Lung (tissue), 12 donors: ENCODE measurements around the gene SCARF1. TPM values are rescaled to one million over a fixed set of nuclear protein-coding genes. Genes with fewer than 3 reads are reported as not detected.
A peak's percentile ranks its signal among the peaks of the same experiment; 100 is the strongest.

Source experiments
- ATAC-seq: fragments of 200-7000 bp; cut with Tn5 transposase; one replicate; pipeline ENCODE4 v1.9.1; 2020; ENCODE audit warnings: moderate number of reproducible peaks; ENCODE audit not compliant: insufficient read depth, low FRiP score
- DNase-seq, 3 donors: peaks; one replicate each; pipeline ENCODE4 v3.0.0-alpha.2; 2013 to 2017
- H3K27ac ChIP-seq, 2 donors: one replicate each; pipeline ENCODE4 v1.5.1; 2013; ENCODE audit warnings: mild to moderate bottlenecking in 2 of 2, moderate library complexity in 2 of 2, control low read depth in 1 of 2, inconsistent platforms in 1 of 2, low read depth in 1 of 2, low read length in 1 of 2
- H3K27me3 ChIP-seq, 3 donors: one replicate each; pipeline ENCODE4 v1.5.1; 2013; ENCODE audit warnings: low read length in 2 of 3; ENCODE audit not compliant: control insufficient read depth in 3 of 3, insufficient read depth in 3 of 3
- H3K36me3 ChIP-seq, 4 donors: one replicate each; pipeline ENCODE4 v1.5.1; 2013; ENCODE audit warnings: low read length in 4 of 4, mild to moderate bottlenecking in 1 of 4, moderate library complexity in 1 of 4; ENCODE audit not compliant: control insufficient read depth in 4 of 4, insufficient read depth in 4 of 4
- H3K4me1 ChIP-seq, 5 donors: one replicate each; pipeline ENCODE4 v1.5.1; 2013; ENCODE audit warnings: low read length in 5 of 5, mild to moderate bottlenecking in 2 of 5, moderate library complexity in 1 of 5; ENCODE audit not compliant: control insufficient read depth in 5 of 5, insufficient read depth in 5 of 5
- H3K4me3 ChIP-seq: one replicate; pipeline ENCODE4 v1.5.1; 2013; ENCODE audit warnings: mild to moderate bottlenecking, control low read depth, moderate library complexity
- H3K9ac ChIP-seq, 2 donors: one replicate each; pipeline ENCODE4 v1.5.1; 2013; ENCODE audit warnings: low read length in 2 of 2, control low read depth in 1 of 2; ENCODE audit not compliant: insufficient read depth in 1 of 2
- H3K9me3 ChIP-seq, 4 donors: one replicate each; pipeline ENCODE4 v1.5.1; 2013; ENCODE audit warnings: low read length in 3 of 4, mild to moderate bottlenecking in 1 of 4, moderate library complexity in 1 of 4; ENCODE audit not compliant: control insufficient read depth in 4 of 4, insufficient read depth in 3 of 4
- CTCF ChIP-seq: IDR thresholded peaks from 2 replicates; pipeline ENCODE4 v1.5.1; 2012; ENCODE audit warnings: mild to moderate bottlenecking; ENCODE audit errors: control extremely low read depth, extremely low read depth
- WGBS, 2 donors: extraction: QIAGEN DNeasy Blood & Tissue Kit; methylation state at CpG; one replicate each; pipeline ENCODE4 v1.1.7; 2013; 5-methylcytosine and 5-hydroxymethylcytosine counted together
- polyA plus RNA-seq, 2 donors: library from polyadenylated mRNA; stranded (reverse); fragments of 200-250 nt; gene quantifications; one replicate each; pipeline ENCODE4 v1.2.1, GENCODE V29; 2013
- total RNA-seq, 2 donors: library from RNA; depleted of rRNA in 1 of 2; stranded (reverse); fragments of >200 nt in 1 of 2; gene quantifications; one replicate each; pipeline ENCODE4 v1.2.1, GENCODE V29; 2014 to 2021
- donor health status: control.
- donor health status: control.
- donor health status: Bipolar disorder and iron deficiency.
- donor health status: healthy.
- donor health status: DM: yes; HTN: yes; CAD: no.

The SCARF1 gene
- total and polyA plus RNA-seq, 4 donors, result 17.1 to 39.7 (median 29.4) TPM

DNA sequence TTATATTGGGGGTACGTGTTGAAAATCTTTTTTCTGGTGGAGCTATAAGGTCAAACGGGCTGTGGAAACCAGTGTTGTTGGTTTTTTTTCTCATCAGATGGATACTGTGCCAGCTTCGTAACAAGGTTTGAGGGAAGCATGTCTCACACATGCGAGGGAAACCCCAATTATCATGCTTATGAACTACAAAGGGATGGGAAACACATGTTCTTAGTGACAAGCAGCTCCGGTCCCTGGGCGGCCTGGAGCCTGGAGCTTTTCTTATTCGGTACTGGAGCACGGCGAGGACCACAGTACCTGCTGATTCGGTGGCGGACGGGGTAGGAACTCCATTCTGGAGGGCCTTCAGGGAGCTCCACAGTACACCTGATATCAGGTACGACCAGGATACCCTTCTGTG lies 29.4 kb downstream of the SCARF1 start:
- H3K4me1 ChIP-seq, result peaks cover 0 to 24% (median 3%) of the 10 kb centered on the region in 5 donors
- no peaks in the 10 kb centered on the region for H3K9me3 ChIP-seq
- DNase-seq (peak; percentile 74 to 94 (median 90)), ATAC-seq (no peak)
- peaks cover 0 to 18% (median 0%) of the 10 kb centered on the region in 4 donors for H3K36me3 ChIP-seq
- 85% methylated on average over 13 of the region's 13 CpGs for WGBS, 2 donors
- TF ChIP-seq CTCF, result no peak
- no peak overlapping the region for H3K9ac ChIP-seq
- no peak overlapping the region for H3K4me3 ChIP-seq
- H3K27ac ChIP-seq, result no peak overlapping the region
- H3K27me3 ChIP-seq, result no peaks in the 10 kb centered on the region

DNA sequence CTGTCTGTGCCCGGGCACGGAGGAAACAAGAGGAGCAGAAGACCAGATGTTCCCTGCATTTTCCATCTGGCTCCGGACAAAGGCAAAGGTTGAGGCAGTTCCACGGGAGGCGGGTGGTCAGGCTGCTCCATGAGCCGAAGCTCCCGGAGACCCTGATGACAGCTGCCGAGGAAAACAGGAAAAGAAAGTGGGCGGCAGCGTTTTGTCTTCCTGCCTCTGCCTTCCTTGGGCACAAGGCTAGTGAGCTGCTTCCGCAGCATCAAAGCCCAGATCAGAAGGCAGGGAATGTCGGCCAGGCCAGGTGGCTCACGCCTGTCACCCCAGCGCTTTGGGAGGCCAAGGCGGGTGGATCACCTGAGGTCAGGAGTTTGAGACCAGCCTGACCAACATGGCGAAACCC lies 33.1 kb downstream of the SCARF1 start:
- no peak for TF ChIP-seq CTCF
- WGBS, 2 donors, result 69 to 79% methylated on average over 16 of the region's 16 CpGs
- Histone ChIP-seq H3K9me3 (no peaks in the 10 kb centered on the region), H3K36me3 (peaks cover 0 to 14% (median 0%) of the 10 kb centered on the region in 4 donors), H3K4me3 (no peak overlapping the region), H3K4me1 (peaks cover 0 to 21% (median 3%) of the 10 kb centered on the region in 5 donors), H3K27me3 (no peaks in the 10 kb centered on the region), H3K27ac (peak overlapping the region in 1 of 2 donors; percentile 74), H3K9ac (no peak overlapping the region)
- DNase-seq (peak in 1 of 3 donors; percentile 51), ATAC-seq (no peak)

DNA sequence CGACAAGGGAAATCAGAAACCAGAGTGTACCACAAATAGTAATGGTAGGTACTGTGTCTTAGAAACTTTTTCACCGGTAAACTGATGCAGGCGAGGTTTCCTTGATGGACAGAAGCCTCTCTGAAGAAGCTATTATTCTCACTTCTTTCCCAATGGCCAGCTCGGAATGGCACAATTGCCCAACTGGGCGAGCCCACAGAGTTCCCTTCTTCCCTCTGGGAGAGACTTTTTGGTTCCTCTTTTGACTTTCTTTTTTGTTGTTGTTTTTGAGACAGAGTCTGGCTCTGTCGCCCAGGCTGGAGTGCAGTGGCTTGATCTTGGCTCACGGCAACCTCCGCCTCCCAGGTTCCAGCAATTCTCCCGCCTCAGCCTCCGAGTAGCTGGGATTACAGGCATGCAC lies 33.8 kb downstream of the SCARF1 start:
- Histone ChIP-seq H3K27ac (no peak overlapping the region), H3K4me1 (peaks cover 0 to 24% (median 2%) of the 10 kb centered on the region in 5 donors), H3K36me3 (peaks cover 0 to 14% (median 0%) of the 10 kb centered on the region in 4 donors), H3K9me3 (no peaks in the 10 kb centered on the region), H3K4me3 (no peak overlapping the region), H3K27me3 (no peaks in the 10 kb centered on the region), H3K9ac (no peak overlapping the region)
- no peak for ATAC-seq
- no peak for TF ChIP-seq CTCF
- WGBS, 2 donors, result 51 to 78% methylated on average over 10 of the region's 10 CpGs
- no peak for DNase-seq

- H3K4me1 ChIP-seq, result peaks cover 0 to 33% (median 6%) of the 10 kb centered on the region in 5 donors
Measured at GRCh38 chr17:1608676-1609075, 36.9 kb downstream of the SCARF1 start.

More at GRCh38 chr17:1608676-1609075, 36.9 kb downstream of the SCARF1 start:
- ATAC-seq, result no peak
- DNase-seq, result no peak
- H3K9ac ChIP-seq, result no peak overlapping the region
- 96 to 97% methylated on average over 7 of the region's 7 CpGs for WGBS, 2 donors
- H3K4me3 ChIP-seq, result no peak overlapping the region
- H3K27ac ChIP-seq, result no peak overlapping the region
- H3K9me3 ChIP-seq, result no peaks in the 10 kb centered on the region
- H3K27me3 ChIP-seq, result no peaks in the 10 kb centered on the region
- H3K36me3 ChIP-seq, result peaks cover 0 to 12% (median 0%) of the 10 kb centered on the region in 4 donors
- no peak for TF ChIP-seq CTCF
